ENCODE measurements around the gene ARID1B.

DNA sequence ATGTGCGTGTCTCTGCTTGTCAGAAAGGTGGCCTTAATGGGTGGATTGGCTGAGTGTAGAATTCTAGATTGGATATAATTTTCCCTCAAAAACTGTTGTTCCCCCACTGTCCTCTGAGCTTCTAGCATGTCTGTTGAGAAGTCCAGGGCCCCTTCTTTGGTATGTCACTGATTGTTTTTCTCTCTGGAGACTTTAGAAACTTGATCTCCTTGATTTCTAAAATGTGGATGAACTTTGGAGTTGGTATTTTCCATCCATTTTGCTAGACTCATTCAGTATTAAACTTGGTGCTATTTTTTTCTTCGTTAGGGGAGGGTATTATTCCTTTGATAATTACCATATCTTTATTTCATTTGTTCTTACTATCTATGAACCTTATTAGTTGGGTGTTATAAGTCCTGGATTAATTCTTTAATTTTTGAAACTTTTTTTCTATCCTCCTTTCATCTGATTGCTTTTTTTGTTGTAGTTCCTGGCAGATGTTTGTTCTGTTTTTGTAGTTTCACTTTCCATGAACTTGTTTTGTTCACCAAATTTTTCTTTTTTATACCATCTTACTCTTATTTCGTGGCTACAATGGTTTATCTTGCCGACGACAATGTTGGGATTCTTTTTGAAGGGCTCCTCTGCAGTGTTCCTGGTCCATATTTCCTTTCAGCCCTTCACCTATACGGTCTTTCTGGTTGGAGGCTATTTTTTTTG lies 68.4 kb downstream of the ARID1B start:
- TF ChIP-seq, protein P1, sequence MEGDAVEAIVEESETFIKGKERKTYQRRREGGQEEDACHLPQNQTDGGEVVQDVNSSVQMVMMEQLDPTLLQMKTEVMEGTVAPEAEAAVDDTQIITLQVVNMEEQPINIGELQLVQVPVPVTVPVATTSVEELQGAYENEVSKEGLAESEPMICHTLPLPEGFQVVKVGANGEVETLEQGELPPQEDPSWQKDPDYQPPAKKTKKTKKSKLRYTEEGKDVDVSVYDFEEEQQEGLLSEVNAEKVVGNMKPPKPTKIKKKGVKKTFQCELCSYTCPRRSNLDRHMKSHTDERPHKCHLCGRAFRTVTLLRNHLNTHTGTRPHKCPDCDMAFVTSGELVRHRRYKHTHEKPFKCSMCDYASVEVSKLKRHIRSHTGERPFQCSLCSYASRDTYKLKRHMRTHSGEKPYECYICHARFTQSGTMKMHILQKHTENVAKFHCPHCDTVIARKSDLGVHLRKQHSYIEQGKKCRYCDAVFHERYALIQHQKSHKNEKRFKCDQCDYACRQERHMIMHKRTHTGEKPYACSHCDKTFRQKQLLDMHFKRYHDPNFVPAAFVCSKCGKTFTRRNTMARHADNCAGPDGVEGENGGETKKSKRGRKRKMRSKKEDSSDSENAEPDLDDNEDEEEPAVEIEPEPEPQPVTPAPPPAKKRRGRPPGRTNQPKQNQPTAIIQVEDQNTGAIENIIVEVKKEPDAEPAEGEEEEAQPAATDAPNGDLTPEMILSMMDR (IDR thresholded peaks at IDR 0.05): no peak
- TF ChIP-seq EZH2 (IDR thresholded peaks at IDR 0.05; ENCODE audit: borderline replicate concordance, insufficient read depth, low read depth, low read length, poor library complexity, severe bottlenecking): no peak
